Limb (tissue), 2 donors: ENCODE results near the gene B9D1.
A peak's percentile ranks its signal among the peaks of the same experiment; 100 is the strongest.

Experiments used
- DNase-seq, 2 donors: peaks; one replicate each; pipeline ENCODE4 v3.0.0-alpha.2; 2016; ENCODE audit errors: extremely low spot score in 2 of 2

B9D1 gene

GRCh38 chr17:19338031-19338990 is 24.2 kb downstream of the B9D1 start:
- DNase-seq: peak in 1 of 2 donors; percentile 57

- DNase-seq: peak in 1 of 2 donors; percentile 29
These were observed 24.9 kb downstream of the B9D1 start for GRCh38 chr17:19337712-19338023.

GRCh38 chr17:19336938-19337711 is 25.4 kb downstream of the B9D1 start:
- peak in 1 of 2 donors; percentile 30 for DNase-seq

- peak in 1 of 2 donors; percentile 22 for DNase-seq
These were observed 26.4 kb downstream of the B9D1 start for GRCh38 chr17:19335951-19336631.

GRCh38 chr17:19334331-19334730 is 28.2 kb downstream of the B9D1 start:
- DNase-seq: peak in 1 of 2 donors; percentile 17

- DNase-seq: peak in 1 of 2 donors; percentile 21
These were observed 28.7 kb downstream of the B9D1 start for GRCh38 chr17:19333736-19334290.

GRCh38 chr17:19333132-19333440 is 29.4 kb downstream of the B9D1 start:
- peak in 1 of 2 donors; percentile 27 for DNase-seq

- no peak for DNase-seq
These were observed 30.0 kb downstream of the B9D1 start for GRCh38 chr17:19332371-19333131.

GRCh38 chr17:19331543-19332245 is 30.8 kb downstream of the B9D1 start:
- no peak for DNase-seq

- DNase-seq: no peak
These were observed 31.4 kb downstream of the B9D1 start for GRCh38 chr17:19331134-19331533.

- DNase-seq: no peak
These were observed 32.3 kb downstream of the B9D1 start for GRCh38 chr17:19330271-19330670.

GRCh38 chr17:19329839-19330238 is 32.7 kb downstream of the B9D1 start:
- no peak for DNase-seq

GRCh38 chr17:19329136-19329535 is 33.4 kb downstream of the B9D1 start:
- no peak for DNase-seq

- no peak for DNase-seq
These were observed 34.0 kb downstream of the B9D1 start for GRCh38 chr17:19328441-19329061.

- no peak for DNase-seq
These were observed 35.3 kb downstream of the B9D1 start for GRCh38 chr17:19327031-19327783.

GRCh38 chr17:19325542-19325941 is 37.0 kb downstream of the B9D1 start:
- no peak for DNase-seq

- no peak for DNase-seq
These were observed 39.7 kb downstream of the B9D1 start for GRCh38 chr17:19322861-19323260.

- no peak for DNase-seq
These were observed 40.4 kb downstream of the B9D1 start for GRCh38 chr17:19322129-19322505.

- DNase-seq: no peak
These were observed 40.9 kb downstream of the B9D1 start for GRCh38 chr17:19321481-19322128.
